ENCODE data around the gene CRYBB1. TPM values are rescaled to one million over a fixed set of nuclear protein-coding genes. Genes with fewer than 3 reads are reported as not detected.
A peak's percentile ranks its signal among the peaks of the same experiment; 100 is the strongest.

CRYBB1 gene
- total and polyA plus RNA-seq, 3 experiments from 2014 or later = not detected

DNA sequence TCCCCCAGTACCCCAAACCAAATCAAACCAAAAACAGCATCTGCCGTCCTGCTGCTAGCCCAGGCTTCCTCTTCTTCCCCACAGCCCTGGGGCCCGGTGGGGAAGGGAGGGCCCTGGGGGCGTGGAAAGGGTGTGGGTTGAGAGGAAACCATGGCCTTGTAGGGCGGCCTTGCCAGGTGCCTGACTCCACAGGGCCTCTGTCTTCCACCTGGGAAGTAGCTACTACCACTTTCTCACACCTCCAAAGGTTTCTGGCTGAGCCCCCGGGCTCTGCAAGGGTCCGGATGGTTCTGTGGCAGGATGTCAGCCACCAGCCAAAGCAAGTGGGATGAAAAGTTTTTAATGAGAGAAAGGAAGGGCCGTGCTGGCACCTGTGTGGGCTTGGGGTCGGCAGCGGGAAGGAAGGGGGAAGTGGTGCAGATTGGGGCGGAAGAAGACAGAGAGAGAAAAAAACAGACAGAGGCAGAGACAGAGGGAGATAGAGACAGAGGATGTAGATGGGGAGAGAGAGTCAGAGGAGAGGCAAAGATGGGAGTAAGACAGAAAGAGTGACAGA lies 38.4 kb downstream of the CRYBB1 start:
- peaks cover 72 to 84% (median 76%) of the 10 kb centered on the region in 3 donors for H3K4me1 Mint-ChIP-seq
- DNase-seq = peak; percentile 39 to 73 (median 67)

DNA sequence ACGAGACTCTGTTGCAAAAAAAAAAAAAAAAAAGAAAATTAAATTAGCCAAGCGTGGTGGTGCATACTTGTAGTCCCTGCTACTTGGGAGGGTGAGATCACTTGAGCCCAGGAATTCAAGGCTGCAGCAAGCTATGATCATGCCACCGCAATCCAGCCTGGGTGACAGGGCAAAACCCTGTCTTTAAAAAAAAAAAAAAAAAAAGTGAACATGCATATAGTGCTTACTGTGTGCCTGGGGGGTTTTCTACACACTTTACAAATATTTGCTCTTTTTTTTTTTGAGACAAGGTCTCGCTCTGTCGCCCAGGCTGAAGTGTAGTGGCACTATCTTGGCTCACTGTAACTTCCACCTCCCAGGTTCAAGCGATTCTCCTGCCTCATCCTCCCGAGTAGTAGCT lies 40.7 kb downstream of the CRYBB1 start:
- DNase-seq = no peak
- H3K9me3 ChIP-seq (ENCODE audit: low read length) = no peaks in the 10 kb centered on the region
- peaks cover 0 to 59% (median 6%) of the 10 kb centered on the region in 3 donors for H3K36me3 Mint-ChIP-seq
- no peak overlapping the region for H3K4me3 ChIP-seq (ENCODE audit: low read length)
- H3K9me3 Mint-ChIP-seq = no peaks in the 10 kb centered on the region
- ChIA-PET POLR2A (interaction anchor here (0.6 to 0.7 kb wide), 2 partner anchors 16 to 64 kb away, joined by 4 to 6 read pairs; no protein-coding TSS in a partner anchor), CTCF (no interaction called here)
- H3K36me3 ChIP-seq (ENCODE audit: insufficient read depth, low read length) = peaks cover 4% of the 10 kb centered on the region
- no peaks in the 10 kb centered on the region for H3K27me3 ChIP-seq (ENCODE audit: insufficient read depth, low read length, poor library complexity, severe bottlenecking)
- peak overlapping the region in 1 of 7 donors; percentile 40 for H3K4me3 Mint-ChIP-seq
- H3K27ac ChIP-seq (ENCODE audit: low read depth, low read length) = no peak overlapping the region
- peaks cover 60% of the 10 kb centered on the region for H3K4me1 ChIP-seq (ENCODE audit: insufficient read depth, low read length)
- H3K27ac Mint-ChIP-seq = peak overlapping the region in 1 of 8 donors; percentile 60
- peaks cover 0 to 2% of the 10 kb centered on the region in 2 donors for H3K27me3 Mint-ChIP-seq
- H3K4me1 Mint-ChIP-seq = peaks cover 76 to 91% (median 85%) of the 10 kb centered on the region in 3 donors

More for the DNA sequence above, 38.4 kb downstream of the CRYBB1 start:
- ChIA-PET CTCF (interaction anchor here (1.0 to 1.6 kb wide), 3 partner anchors 9 to 21 kb away, joined by 3 read pairs; no protein-coding TSS in a partner anchor), POLR2A (interaction anchor here (0.6 kb wide), 1 partner anchor 64 kb away, joined by 8 read pairs; no protein-coding TSS in a partner anchor)
- Mint-ChIP-seq H3K27ac (peak overlapping the region; percentile 64 to 98 (median 92)), H3K9me3 (no peaks in the 10 kb centered on the region), H3K4me3 (peak overlapping the region; percentile 43 to 84 (median 76)), H3K27me3 (peaks cover 0 to 2% of the 10 kb centered on the region in 2 donors), H3K36me3 (peaks cover 0 to 52% (median 5%) of the 10 kb centered on the region in 3 donors)
- H3K27ac ChIP-seq (ENCODE audit: low read depth, low read length) = peak overlapping the region; percentile 27
- no peaks in the 10 kb centered on the region for H3K9me3 ChIP-seq (ENCODE audit: low read length)
- H3K27me3 ChIP-seq (ENCODE audit: insufficient read depth, low read length, poor library complexity, severe bottlenecking) = no peaks in the 10 kb centered on the region
- peak overlapping the region; percentile 53 for H3K4me3 ChIP-seq (ENCODE audit: low read length)
- peaks cover 53% of the 10 kb centered on the region for H3K4me1 ChIP-seq (ENCODE audit: insufficient read depth, low read length)
- peaks cover 8% of the 10 kb centered on the region for H3K36me3 ChIP-seq (ENCODE audit: insufficient read depth, low read length)

DNA sequence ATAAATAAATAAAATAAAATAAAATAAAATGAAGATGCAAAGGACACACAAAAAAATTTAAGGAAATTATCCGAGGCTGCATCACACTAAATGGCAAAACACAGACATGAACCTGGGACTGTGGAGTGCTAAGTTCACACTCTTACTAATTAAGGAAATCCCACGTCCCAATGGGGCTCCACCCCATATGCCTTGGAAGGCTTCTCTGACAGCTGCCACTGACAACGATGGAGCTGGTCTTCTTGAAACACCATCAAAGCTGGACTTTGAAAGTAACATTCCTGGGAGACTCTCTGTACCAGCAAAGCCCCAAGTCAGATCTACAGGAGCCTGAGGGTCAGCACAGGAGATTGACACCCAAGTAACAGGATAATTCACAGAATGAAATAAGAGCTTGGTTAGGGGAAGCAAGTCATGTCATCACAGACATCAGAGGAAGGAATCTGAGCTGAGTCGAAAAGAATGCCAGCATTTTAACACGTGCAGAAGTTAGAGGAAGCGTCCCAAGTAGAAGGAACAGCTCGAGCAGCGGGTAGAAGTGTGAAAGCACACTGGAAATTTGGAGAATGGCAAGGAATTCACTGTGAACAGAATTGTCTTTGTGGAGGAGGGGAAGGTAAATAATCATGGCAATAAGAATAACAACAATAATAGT lies 41.7 kb downstream of the CRYBB1 start:
- Mint-ChIP-seq H3K27ac (peak overlapping the region; percentile 6 to 88 (median 68)), H3K4me1 (peaks cover 78 to 92% (median 88%) of the 10 kb centered on the region in 3 donors), H3K27me3 (peaks cover 0 to 2% of the 10 kb centered on the region in 2 donors), H3K36me3 (peaks cover 0 to 60% (median 5%) of the 10 kb centered on the region in 3 donors), H3K9me3 (no peaks in the 10 kb centered on the region), H3K4me3 (peak overlapping the region in 2 of 7 donors; percentile 13 to 51)
- no peaks in the 10 kb centered on the region for H3K27me3 ChIP-seq (ENCODE audit: insufficient read depth, low read length, poor library complexity, severe bottlenecking)
- no peak overlapping the region for H3K4me3 ChIP-seq (ENCODE audit: low read length)
- peaks cover 4% of the 10 kb centered on the region for H3K36me3 ChIP-seq (ENCODE audit: insufficient read depth, low read length)
- POLR2A ChIA-PET = interaction anchor here (0.5 to 0.7 kb wide), 3 partner anchors 51 to 58 kb away, joined by 3 to 8 read pairs (median 3); no protein-coding TSS in a partner anchor
- no peak overlapping the region for H3K27ac ChIP-seq (ENCODE audit: low read depth, low read length)
- no peaks in the 10 kb centered on the region for H3K9me3 ChIP-seq (ENCODE audit: low read length)
- peaks cover 55% of the 10 kb centered on the region for H3K4me1 ChIP-seq (ENCODE audit: insufficient read depth, low read length)
- DNase-seq = no peak
- CTCF ChIA-PET = interaction anchor here (0.7 kb wide), 1 partner anchor 67 kb away, joined by 3 read pairs; no protein-coding TSS in a partner anchor

DNA sequence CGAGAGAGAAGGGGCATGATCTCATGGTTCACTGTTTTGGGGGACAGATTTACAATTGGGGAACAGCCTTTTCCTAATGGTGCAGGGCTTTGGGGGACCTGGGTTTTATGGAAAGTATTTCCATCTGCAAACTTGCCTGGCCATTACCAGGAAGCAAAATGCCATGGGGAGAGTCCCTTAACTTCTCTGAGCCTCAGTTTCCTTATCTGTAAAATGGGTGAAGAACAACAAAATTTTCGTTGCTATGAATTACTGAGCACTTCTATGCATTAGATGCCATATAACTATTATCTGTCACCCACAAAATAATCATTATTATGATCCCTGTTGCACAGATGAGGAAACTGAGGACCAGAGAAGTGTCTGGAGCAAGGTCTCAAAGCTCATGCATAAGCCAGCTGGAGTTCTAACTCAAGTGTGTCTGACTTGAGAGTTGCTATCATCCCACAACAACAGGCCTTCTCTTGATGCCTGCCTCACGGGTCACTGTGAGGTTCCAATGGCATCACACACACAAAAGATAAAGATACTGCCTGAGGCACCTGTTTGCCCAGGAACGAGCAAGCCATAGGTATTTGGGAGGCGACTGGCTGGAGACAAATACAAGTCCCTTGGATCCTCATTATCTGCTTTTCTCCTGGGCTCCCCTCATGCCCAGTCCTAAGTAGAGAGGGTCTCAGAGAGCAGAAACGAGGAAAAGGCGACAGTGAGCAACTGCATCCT lies 43.7 kb downstream of the CRYBB1 start:
- Mint-ChIP-seq H3K4me1 (peaks cover 73 to 87% (median 84%) of the 10 kb centered on the region in 3 donors), H3K4me3 (peak overlapping the region in 2 of 7 donors; percentile 4 to 23), H3K36me3 (peaks cover 0 to 65% (median 5%) of the 10 kb centered on the region in 3 donors), H3K27me3 (no peaks in the 10 kb centered on the region), H3K27ac (peak overlapping the region; percentile 40 to 84 (median 70)), H3K9me3 (no peaks in the 10 kb centered on the region)
- Histone ChIP-seq H3K4me1 (ENCODE audit: insufficient read depth, low read length) (peaks cover 35% of the 10 kb centered on the region), H3K4me3 (ENCODE audit: low read length) (no peak overlapping the region), H3K36me3 (ENCODE audit: insufficient read depth, low read length) (peaks cover 4% of the 10 kb centered on the region), H3K9me3 (ENCODE audit: low read length) (no peaks in the 10 kb centered on the region), H3K27me3 (ENCODE audit: insufficient read depth, low read length, poor library complexity, severe bottlenecking) (no peaks in the 10 kb centered on the region), H3K27ac (ENCODE audit: low read depth, low read length) (no peak overlapping the region)
- ChIA-PET CTCF (no interaction called here), POLR2A (no interaction called here)
- no peak for DNase-seq

DNA sequence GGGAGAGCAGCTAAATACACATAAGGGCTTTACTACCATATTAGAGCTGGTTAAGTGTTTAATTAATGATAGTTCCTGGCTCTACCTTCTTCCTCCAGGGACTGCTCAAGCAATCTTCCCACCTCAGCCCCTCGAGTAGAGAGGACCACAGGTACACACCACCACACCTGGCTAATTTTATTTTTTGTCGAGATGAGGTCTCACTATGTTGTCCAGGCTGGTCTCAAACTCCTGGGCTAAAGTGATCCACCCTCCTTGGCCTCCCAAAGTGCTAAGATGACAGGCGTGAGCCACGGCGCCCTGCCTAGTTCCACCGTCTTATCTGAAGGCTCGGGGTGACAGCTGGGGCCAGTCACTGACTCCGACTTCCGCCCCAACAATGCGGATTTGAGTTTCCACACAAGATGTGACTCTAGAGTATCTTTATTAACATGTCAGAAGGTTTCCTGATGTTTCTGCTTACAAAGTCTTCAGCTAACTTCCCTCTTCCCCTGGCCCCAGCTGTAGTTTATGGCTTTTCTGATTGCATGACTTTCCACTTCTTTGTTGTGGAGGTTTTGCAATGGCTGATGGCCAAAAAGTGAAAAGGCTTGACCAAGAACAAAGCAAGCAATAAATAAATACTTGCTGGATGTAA lies 44.7 kb downstream of the CRYBB1 start:
- Mint-ChIP-seq H3K36me3 (peaks cover 0 to 68% (median 5%) of the 10 kb centered on the region in 3 donors), H3K27ac (peak overlapping the region; percentile 26 to 86 (median 52)), H3K4me3 (peak overlapping the region in 2 of 7 donors; percentile 34 to 70), H3K4me1 (peaks cover 72 to 87% (median 83%) of the 10 kb centered on the region in 3 donors), H3K27me3 (no peaks in the 10 kb centered on the region), H3K9me3 (no peaks in the 10 kb centered on the region)
- Histone ChIP-seq H3K27ac (ENCODE audit: low read depth, low read length) (no peak overlapping the region), H3K36me3 (ENCODE audit: insufficient read depth, low read length) (peaks cover 4% of the 10 kb centered on the region), H3K4me1 (ENCODE audit: insufficient read depth, low read length) (peaks cover 25% of the 10 kb centered on the region), H3K27me3 (ENCODE audit: insufficient read depth, low read length, poor library complexity, severe bottlenecking) (no peaks in the 10 kb centered on the region), H3K9me3 (ENCODE audit: low read length) (no peaks in the 10 kb centered on the region), H3K4me3 (ENCODE audit: low read length) (no peak overlapping the region)
- ChIA-PET POLR2A (no interaction called here), CTCF (no interaction called here)
- DNase-seq = peak in 1 of 5 donors; percentile 33

DNA sequence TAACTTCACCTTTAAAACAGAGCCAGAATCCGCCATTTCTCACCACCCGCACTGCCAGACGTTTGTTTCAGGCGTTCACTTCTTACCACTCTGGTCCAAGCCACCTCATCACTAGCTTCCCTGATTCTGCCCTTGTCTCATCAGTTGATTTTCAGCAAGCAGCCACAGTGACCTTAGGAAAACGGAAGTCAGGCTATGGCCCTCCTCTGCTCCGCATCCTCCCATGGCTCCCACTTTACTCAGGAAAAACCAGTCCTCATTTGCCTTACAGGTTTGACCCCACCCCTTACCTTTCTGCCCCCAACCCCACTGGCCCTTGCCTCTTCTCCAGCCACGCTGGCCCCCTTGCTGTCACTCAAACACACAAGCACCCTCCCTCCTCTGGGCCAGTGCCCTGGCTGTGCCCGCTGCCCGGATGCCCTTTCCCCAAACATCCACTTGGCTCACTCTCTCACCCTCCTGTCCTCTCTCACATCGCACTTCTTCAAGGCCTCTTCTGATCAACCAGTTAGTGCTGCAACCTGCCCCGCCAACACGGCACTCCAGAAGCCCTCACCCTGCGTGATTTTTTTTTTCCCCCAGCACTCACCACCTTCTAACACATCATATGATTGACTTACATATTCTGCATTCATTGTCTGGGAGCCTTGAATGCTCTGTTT lies 46.8 kb downstream of the CRYBB1 start:
- no peaks in the 10 kb centered on the region for H3K27me3 ChIP-seq (ENCODE audit: insufficient read depth, low read length, poor library complexity, severe bottlenecking)
- no peak overlapping the region for H3K4me3 ChIP-seq (ENCODE audit: low read length)
- H3K9me3 ChIP-seq (ENCODE audit: low read length) = no peaks in the 10 kb centered on the region
- Mint-ChIP-seq H3K27me3 (no peaks in the 10 kb centered on the region), H3K36me3 (peaks cover 0 to 64% (median 5%) of the 10 kb centered on the region in 3 donors), H3K4me1 (peaks cover 77 to 93% (median 92%) of the 10 kb centered on the region in 3 donors), H3K27ac (peak overlapping the region; percentile 40 to 91 (median 80)), H3K9me3 (no peaks in the 10 kb centered on the region), H3K4me3 (peak overlapping the region in 6 of 7 donors; percentile 8 to 90 (median 34))
- POLR2A ChIA-PET = no interaction called here
- peaks cover 24% of the 10 kb centered on the region for H3K4me1 ChIP-seq (ENCODE audit: insufficient read depth, low read length)
- CTCF ChIA-PET = no interaction called here
- no peak overlapping the region for H3K27ac ChIP-seq (ENCODE audit: low read depth, low read length)
- peaks cover 4% of the 10 kb centered on the region for H3K36me3 ChIP-seq (ENCODE audit: insufficient read depth, low read length)
- no peak for DNase-seq

DNA sequence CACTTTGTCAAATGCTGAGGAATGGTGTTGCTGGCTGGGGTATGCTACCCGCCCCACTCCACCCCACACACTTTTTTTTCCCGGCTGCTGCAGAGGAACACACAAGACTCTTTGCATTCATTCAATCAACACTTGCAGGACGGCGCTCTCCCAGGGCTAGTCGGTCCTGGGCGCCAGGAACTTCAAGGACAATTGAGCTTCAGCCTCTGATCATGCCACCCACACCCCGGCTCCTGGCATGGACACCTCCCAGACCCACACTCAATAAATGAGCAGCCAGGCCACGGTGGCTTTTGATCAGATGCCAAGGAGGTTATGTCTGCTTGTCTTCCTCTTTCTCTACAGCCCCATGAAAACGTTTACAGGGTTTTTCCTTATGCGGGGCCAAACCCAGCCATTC lies 47.7 kb downstream of the CRYBB1 start:
- no peaks in the 10 kb centered on the region for H3K9me3 Mint-ChIP-seq
- no peak overlapping the region for H3K27ac ChIP-seq (ENCODE audit: low read depth, low read length)
- CTCF ChIA-PET = interaction anchor here (0.8 kb wide), 1 partner anchor 74 kb away, joined by 3 read pairs; no protein-coding TSS in a partner anchor
- no peak for DNase-seq
- no peaks in the 10 kb centered on the region for H3K9me3 ChIP-seq (ENCODE audit: low read length)
- peaks cover 24% of the 10 kb centered on the region for H3K4me1 ChIP-seq (ENCODE audit: insufficient read depth, low read length)
- H3K36me3 ChIP-seq (ENCODE audit: insufficient read depth, low read length) = peaks cover 4% of the 10 kb centered on the region
- POLR2A ChIA-PET = no interaction called here
- no peaks in the 10 kb centered on the region for H3K27me3 Mint-ChIP-seq
- H3K4me1 Mint-ChIP-seq = peaks cover 79 to 95% (median 94%) of the 10 kb centered on the region in 3 donors
- peak overlapping the region in 4 of 7 donors; percentile 12 to 57 (median 50) for H3K4me3 Mint-ChIP-seq
- peak overlapping the region in 7 of 8 donors; percentile 5 to 86 (median 71) for H3K27ac Mint-ChIP-seq
- peaks cover 0 to 63% (median 4%) of the 10 kb centered on the region in 3 donors for H3K36me3 Mint-ChIP-seq
- H3K4me3 ChIP-seq (ENCODE audit: low read length) = no peak overlapping the region
- no peaks in the 10 kb centered on the region for H3K27me3 ChIP-seq (ENCODE audit: insufficient read depth, low read length, poor library complexity, severe bottlenecking)

All from CD8-positive, alpha-beta memory T cell (primary cell).